Superior temporal gyrus (tissue), 1 donor: ENCODE results near the gene CD1D.
"Not testable (repeated sequence)": the region's sequence is repeated elsewhere in the genome, so short reads cannot be mapped to it uniquely, and the experiment has no call there.

Experiments used
- DNase-seq: peaks from one replicate; pipeline ENCODE4 v3.0.0-alpha.2; 2016; ENCODE audit errors: extremely low spot score

CD1D gene

GRCh38 chr1:158180741-158181576 is at the start of gene CD1D:
Gene CD1D, plus strand, starts transcription at chr1:158180895. Its CDS starts 207 bp downstream, at chr1:158181102.
- no peak for DNase-seq

DNA sequence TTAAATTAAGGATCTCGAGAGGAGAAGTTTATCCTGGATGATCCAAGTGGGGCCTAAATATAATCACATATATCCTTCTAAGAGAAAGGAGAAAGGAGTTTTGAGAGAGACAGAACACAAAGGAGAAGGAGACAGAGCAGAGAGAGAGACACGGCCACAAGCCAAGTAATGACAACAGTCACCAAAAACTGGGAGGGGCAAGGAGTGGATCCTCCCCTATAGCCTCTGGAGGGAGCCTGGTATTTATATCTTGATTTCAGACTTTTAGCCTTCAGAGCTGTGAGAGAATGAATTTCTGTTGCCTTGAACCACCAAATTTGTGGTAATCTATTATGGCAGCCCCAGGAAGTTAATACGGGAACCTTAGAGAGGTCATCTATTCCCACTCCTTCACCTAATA is 49.5 kb upstream of the CD1D start:
- no peak for DNase-seq

DNA sequence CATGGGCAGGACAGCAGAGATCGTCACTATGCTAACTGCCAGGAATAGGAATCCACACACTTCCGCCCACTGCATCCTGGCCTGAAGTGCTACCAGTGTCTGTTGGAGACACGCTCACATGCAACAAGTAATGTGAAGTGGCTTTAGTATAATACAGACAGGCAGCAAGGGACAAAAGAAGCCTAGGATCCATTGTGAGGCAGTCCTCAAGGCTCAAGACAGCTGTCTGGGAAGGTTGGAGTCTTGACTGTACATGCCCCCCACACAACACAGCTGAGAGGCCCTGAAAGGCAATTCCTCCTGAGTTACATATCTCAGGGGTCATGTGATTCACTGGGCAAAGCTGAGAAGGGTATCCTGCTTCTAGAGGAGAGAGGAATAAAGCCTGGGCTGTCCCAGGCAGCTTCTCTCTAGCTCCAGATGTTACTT is 39.9 kb upstream of the CD1D start:
- no peak for DNase-seq

DNA sequence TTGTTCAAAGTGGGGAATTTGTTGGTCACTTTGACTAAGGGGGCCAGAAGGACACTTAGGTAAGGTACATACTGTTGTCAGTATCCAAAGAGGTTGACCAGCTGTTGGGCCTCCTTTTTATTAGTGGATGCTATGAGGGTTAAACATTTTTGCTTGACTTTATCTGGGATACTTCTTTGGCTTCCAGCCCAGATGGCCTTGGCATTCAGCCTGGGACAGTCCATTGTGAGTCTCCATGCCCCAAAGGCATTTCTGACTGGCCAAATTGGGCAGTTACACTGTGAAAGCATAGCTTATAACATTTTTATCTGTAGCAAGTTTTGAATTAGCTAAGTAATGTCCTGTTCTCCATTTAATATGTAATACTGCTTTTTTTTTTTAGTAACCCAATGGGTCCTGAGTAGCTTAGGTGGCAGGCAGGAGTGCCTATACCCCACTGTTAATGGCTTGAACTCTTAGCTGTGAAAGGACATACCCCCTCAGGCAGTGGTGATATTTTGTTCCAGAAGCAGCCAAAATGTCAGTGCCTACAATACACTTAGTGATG is 35.4 kb upstream of the CD1D start:
- no peak for DNase-seq

GRCh38 chr1:158146165-158146564 is 34.5 kb upstream of the CD1D start:
- no peak for DNase-seq

GRCh38 chr1:158146739-158147138 is 34.0 kb upstream of the CD1D start:
- no peak for DNase-seq

GRCh38 chr1:158147401-158147800 is 33.3 kb upstream of the CD1D start:
- DNase-seq, result no peak

GRCh38 chr1:158147869-158148268 is 32.8 kb upstream of the CD1D start:
- no peak for DNase-seq

- DNase-seq, result no peak
Observed at GRCh38 chr1:158148468-158148867, 32.2 kb upstream of the CD1D start.

- no peak for DNase-seq
Observed at GRCh38 chr1:158149175-158149574, 31.5 kb upstream of the CD1D start.

DNA sequence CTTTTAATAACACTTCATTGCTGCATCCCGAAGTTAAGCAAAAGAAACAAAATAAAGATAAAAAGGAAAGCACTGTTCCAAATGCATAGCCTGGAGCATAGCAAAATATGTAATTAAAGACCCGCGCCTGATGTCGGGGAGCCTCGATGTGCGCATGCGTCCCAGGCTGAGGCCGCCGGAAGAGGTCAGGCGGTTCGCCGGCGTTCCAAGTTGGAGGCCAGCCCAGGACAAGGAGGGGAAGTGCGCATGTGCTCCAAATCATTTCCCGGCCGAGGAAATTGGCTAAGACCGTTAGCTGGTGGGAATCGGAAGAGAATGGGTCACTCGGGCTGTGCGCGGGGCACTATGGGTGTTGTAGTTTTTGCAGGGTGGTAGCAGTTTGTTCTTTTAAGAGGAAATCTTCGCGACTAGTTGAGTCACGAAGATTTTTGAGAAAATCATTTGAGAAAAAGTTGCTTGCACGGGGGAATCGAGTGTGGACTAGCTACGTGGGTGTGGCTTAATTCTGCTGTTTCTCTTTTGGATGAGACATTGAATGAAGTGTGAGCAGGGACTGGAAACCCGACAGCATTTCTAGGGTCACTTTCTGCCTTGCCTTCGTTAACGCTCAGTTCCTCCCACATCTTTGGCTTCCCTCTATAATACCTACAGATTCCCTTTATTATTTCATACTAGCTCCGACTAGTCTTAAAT is 31.0 kb upstream of the CD1D start:
- DNase-seq, result peak; percentile 96

DNA sequence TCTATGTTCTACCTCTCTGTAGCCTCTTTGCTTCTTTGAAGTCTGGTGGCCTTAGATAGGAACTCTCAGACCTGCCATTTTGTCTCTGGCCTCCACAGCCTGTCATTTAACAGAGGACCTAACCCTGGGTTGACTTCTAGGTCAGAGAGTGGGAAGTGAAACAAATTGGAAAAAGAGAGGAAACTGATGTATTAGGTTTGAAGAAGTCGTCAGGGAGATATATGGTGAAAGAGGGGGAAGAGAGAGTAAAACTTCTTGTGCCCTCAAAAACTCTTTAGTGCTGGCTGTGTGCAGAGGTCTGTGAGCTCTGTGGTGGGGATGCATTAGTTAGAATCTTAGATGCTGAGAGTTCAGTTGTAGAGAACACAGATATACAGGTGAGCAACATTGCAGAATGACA is 30.2 kb upstream of the CD1D start:
- DNase-seq, result peak; percentile 29

GRCh38 chr1:158153179-158153578 is 27.5 kb upstream of the CD1D start:
- no peak for DNase-seq

GRCh38 chr1:158153746-158154444 is 26.8 kb upstream of the CD1D start:
- no peak for DNase-seq

DNA sequence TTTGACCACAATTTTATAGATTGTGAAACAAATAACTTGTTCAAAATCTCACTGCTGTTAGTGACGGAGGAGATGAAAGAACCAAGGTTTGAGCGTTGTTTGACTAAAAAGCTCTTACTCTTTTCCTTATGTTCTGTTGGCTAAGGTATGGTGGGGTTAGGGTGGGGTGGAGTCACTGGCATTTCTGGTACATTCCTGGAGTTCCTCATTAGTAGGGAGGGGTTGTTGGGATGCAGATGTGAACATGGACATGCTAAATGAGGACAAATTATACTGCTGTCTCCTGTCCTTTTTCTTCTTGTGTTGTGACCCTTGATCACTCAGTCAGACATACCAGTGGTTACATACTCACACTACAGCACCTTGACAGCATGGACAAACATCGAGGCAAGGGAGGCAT is 26.2 kb upstream of the CD1D start:
- DNase-seq, result no peak

DNA sequence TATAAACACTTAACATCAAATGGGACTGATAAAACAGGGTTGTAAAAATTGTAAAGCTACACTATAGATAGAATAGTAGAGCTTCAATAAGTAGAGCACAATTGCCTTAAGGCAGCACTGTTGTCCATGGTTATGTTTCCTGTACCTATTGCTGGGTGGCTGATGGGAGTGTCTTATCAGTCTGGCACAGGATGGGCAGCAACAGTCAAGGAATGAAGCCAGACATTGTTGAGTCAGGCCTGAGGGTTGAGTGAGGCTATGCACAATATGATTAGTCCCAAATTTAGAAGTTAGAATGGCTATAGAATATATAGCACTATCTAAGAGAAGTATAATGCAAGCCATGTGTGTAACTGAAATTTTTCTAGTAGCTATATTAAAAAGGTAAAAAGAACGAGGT is 25.0 kb upstream of the CD1D start:
- no peak for DNase-seq

DNA sequence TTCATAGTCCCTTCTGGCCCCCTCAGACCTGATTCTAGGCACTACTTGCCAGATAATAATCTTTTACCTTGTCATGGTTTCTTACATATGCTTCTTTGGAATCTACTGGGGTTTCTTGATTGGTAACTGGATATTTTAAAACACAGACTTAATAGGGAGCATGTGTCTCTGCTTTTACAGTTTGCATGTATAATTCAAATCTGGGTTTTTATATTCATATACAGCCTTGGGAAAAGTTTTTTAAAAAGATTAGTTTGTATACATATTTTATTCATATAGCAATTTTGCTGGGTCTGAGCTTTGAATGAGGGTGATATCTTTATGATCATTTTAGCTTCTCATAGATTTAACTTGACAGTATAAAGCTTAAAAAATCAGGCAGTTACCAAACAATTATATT is 21.1 kb upstream of the CD1D start:
- no peak for DNase-seq

DNA sequence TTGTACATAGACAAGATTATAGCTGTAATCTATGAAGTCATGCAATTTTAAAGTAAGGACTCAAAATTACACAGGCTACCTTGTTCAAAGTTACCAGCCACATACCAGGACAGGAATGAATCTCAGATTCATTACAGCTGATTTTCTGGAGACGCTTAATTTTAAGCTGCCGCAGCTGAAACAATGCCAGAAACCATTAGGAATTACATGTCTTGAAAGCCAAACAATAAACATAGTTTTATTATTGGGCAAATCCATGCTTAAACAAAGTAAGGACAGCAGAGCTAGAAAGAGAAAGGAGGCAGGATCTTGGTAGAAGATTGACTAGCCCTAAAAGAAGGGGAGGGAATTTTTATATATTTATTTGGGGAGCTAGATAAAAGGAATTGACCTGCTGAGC is 19.2 kb upstream of the CD1D start:
- DNase-seq, result no peak

DNA sequence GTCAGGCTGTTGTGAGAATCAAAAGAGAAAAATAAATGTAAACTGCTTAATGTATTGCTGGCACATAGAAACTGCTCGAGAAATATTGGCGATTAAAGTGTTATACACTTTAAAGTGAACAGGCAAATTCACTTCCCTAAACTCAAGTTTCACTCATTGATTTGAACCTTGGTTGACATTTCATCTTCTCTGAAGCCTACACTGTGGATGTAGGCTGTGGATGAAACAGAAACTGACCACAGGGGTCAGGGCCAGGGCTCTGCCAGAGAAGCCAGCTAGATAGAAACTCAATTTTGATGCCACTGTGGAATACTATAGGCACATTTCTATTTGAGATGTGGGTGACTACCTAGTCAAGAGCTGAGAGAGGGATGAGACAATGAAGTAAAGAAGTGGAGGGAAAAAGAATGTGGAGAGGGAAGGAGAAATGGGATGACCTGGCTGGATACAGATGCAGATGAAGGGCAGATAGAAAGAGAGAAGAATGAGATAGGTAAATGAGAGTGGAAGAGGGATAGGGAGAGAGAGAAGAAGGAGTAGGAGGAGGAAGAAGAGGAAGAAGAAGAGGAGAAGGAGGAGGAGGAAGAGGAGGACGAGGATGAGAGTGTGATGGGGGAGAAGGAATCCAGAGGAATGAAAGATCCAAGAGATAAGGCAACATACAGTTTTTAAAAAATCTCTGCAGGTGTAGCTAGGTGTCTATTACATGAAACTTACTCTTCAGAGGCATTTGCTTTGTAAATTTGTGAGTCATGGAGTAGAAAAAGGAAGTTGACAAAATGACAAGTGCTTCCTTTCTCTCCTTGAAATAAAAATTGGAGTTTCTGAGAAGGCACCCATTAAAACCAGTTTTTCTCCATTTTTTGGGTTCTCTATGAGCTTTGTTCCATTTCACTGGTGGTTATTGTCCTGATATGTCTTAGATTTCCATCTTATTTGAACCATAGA is 17.4 kb upstream of the CD1D start:
- no peak for DNase-seq

DNA sequence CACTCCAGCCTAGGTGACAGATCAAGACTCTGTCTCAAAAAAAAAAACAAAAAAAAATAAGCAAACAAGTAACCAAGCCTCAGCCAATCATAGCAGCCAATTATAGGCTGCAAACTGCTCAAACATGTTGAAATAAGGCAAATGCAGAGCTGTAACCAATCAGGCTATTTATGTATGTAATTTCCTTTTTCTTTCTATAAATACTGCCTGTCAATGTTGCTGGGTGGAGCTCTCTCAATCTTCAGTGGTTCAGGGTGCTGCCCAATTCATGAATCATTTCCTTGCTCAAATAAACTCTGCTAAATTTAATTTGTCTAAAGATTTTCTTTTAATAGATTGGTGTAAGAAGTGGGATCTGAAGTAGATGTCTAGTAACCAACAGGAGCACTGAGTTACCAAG is 11.6 kb upstream of the CD1D start:
- no peak for DNase-seq

- DNase-seq, result not testable (repeated sequence)
Observed at GRCh38 chr1:158175915-158176314, 4.8 kb upstream of the CD1D start.
